B cell (primary cell): ENCODE data around the gene CORO2B. TPM values are rescaled to one million over a fixed set of nuclear protein-coding genes. Genes with fewer than 3 reads are reported as not detected.
A peak's percentile ranks its signal among the peaks of the same experiment; 100 is the strongest.

Experiments
- ATAC-seq: fragments of 200-7000 bp; cut with Tn5 transposase; one replicate; pipeline ENCODE4 v1.10.0; 2021; ENCODE audit warnings: low read depth, mild to moderate bottlenecking, moderate number of reproducible peaks, moderate library complexity
- CTCF ChIA-PET: fragments of 350-600 bp; sonication (Branson Sonifier 250); formaldehyde crosslinking; loops from one replicate; lab custom pipeline; 2021; ENCODE audit warnings: antibody characterized with exemption, inconsistent platforms; lab: Charles Lee
- POLR2A ChIA-PET: fragments of 350-600 bp; sonication (Branson Sonifier 250); formaldehyde crosslinking; loops from one replicate; lab custom pipeline; 2021; ENCODE audit warnings: antibody characterized with exemption; lab: Charles Lee
- DNase-seq: peaks from one replicate; pipeline ENCODE4 v3.0.0; 2013
- H2AFZ ChIP-seq: 2 replicates; pipeline ENCODE4 v1.6.1; 2012; ENCODE audit warnings: mild to moderate bottlenecking, low read depth, low read length; ENCODE audit not compliant: insufficient read depth, poor library complexity, severe bottlenecking
- H3K27ac ChIP-seq, 2 donors: 1 replicate in 1 of 2; 2 replicates in 1 of 2; pipeline ENCODE4 v1.5.1; 2012 to 2013; ENCODE audit warnings: low read length in 2 of 2, mild to moderate bottlenecking in 2 of 2, moderate library complexity in 1 of 2
- H3K27me3 ChIP-seq, 4 experiments: fragments of 200-600 bp in 1 of 4; sonication (generic) in 1 of 4; replicated peaks in 1 of 4; 1 replicate in 2 of 4; 2 replicates in 2 of 4; pipeline versions ENCODE4 v1.6.1 to v1.7.0; 2013 to 2016; ENCODE audit warnings: low read length in 3 of 4, mild to moderate bottlenecking in 2 of 4, mixed read lengths in 1 of 4, moderate library complexity in 1 of 4; ENCODE audit not compliant: insufficient read depth in 4 of 4, control insufficient read depth in 3 of 4; ENCODE audit errors: control extremely low read depth in 1 of 4
- H3K36me3 ChIP-seq, 2 experiments: replicated peaks in 1 of 2; 1 replicate in 1 of 2; 2 replicates in 1 of 2; pipeline versions ENCODE4 v1.6.1 to v1.7.1; 2013; ENCODE audit warnings: low read length in 1 of 2; ENCODE audit not compliant: insufficient read depth in 2 of 2, control insufficient read depth in 1 of 2; ENCODE audit errors: control extremely low read depth in 1 of 2, extremely low read depth in 1 of 2
- H3K4me1 ChIP-seq, 2 donors: fragments of 200-600 bp in 1 of 2; sonication (generic) in 1 of 2; 1 replicate in 1 of 2; 2 replicates in 1 of 2; pipeline versions ENCODE4 v1.5.1 to v1.6.1; 2013 to 2017; ENCODE audit warnings: low read length in 2 of 2; ENCODE audit not compliant: control insufficient read depth in 2 of 2, insufficient read depth in 2 of 2
- H3K4me2 ChIP-seq: replicated peaks from 2 replicates; pipeline ENCODE3; 2012; ENCODE audit warnings: mild to moderate bottlenecking, low read depth, low read length; ENCODE audit not compliant: poor library complexity, severe bottlenecking
- H3K4me3 ChIP-seq, 5 experiments: fragments of 200-600 bp in 1 of 5; sonication (generic) in 1 of 5; 1 replicate in 3 of 5; 2 replicates in 2 of 5; pipeline versions ENCODE4 v1.5.1 to v1.7.0; 2011 to 2016; ENCODE audit warnings: low read length in 4 of 5, mild to moderate bottlenecking in 4 of 5, low read depth in 2 of 5, control low read depth in 1 of 5, moderate library complexity in 1 of 5; ENCODE audit not compliant: insufficient read depth in 1 of 5; ENCODE audit errors: control extremely low read depth in 1 of 5, extremely low read depth in 1 of 5
- H3K79me2 ChIP-seq: fragments of 200-600 bp; sonication (generic); one replicate; pipeline ENCODE4 v1.6.0; 2016; ENCODE audit warnings: low read length; ENCODE audit not compliant: control insufficient read depth, insufficient read depth
- H3K9ac ChIP-seq: fragments of 200-600 bp; sonication (generic); 2 replicates; pipeline ENCODE4 v1.6.1; 2017; ENCODE audit warnings: mild to moderate bottlenecking, low read length, moderate library complexity
- H3K9me3 ChIP-seq, 3 donors: one replicate each; pipeline versions ENCODE4 v1.6.1 to v1.7.1; 2013; ENCODE audit warnings: low read length in 2 of 3; ENCODE audit not compliant: control insufficient read depth in 2 of 3, insufficient read depth in 1 of 3; ENCODE audit errors: control extremely low read depth in 1 of 3
- H4K20me1 ChIP-seq: 2 replicates; pipeline ENCODE4 v1.6.0; 2012; ENCODE audit warnings: mild to moderate bottlenecking, low read length; ENCODE audit not compliant: insufficient read depth, control insufficient read depth, poor library complexity, severe bottlenecking
- H3K27ac Mint-ChIP-seq: one replicate; pipeline ENCODE4 v1.8.0; 2021; ENCODE audit warnings: mixed read lengths
- H3K27me3 Mint-ChIP-seq: one replicate; pipeline ENCODE4 v1.8.0; 2021; ENCODE audit warnings: mixed read lengths
- H3K4me1 Mint-ChIP-seq: one replicate; pipeline ENCODE4 v1.8.0; 2021; ENCODE audit warnings: mixed read lengths
- H3K4me3 Mint-ChIP-seq: one replicate; pipeline ENCODE4 v1.8.0; 2021; ENCODE audit warnings: mixed read lengths
- H3K9me3 Mint-ChIP-seq: one replicate; pipeline ENCODE4 v1.8.0; 2022; ENCODE audit warnings: mixed read lengths; ENCODE audit not compliant: insufficient read depth
- EZH2 ChIP-seq: IDR thresholded peaks from 2 replicates; pipeline ENCODE4 v1.6.1; 2012; ENCODE audit warnings: borderline replicate concordance, low read depth, mild to moderate bottlenecking, moderate library complexity, low read length; ENCODE audit not compliant: insufficient read depth, poor library complexity, severe bottlenecking
- WGBS: methylation state at CpG from one replicate; pipeline ENCODE4 v1.1.5; 2013; ENCODE audit warnings: missing lambda C conversion rate; ENCODE audit not compliant: insufficient coverage; 5-methylcytosine and 5-hydroxymethylcytosine counted together
- intact Hi-C: fragments of 100-400 bp; cut with micrococcal nuclease; formaldehyde crosslinking; loops from one replicate; pipeline ENCODE4 v1.10.0; 2022
- polyA minus RNA-seq: library from RNA; depleted of rRNA, polyadenylated mRNA; stranded (reverse); fragments of >200 nt; gene quantifications from 2 replicates; pipeline ENCODE4 v1.2.3, GENCODE V29; 2012
- polyA plus RNA-seq: library from polyadenylated mRNA; depleted of rRNA; stranded (reverse); fragments of >200 nt; gene quantifications from 2 replicates; pipeline ENCODE4 v1.2.3, GENCODE V29; 2012
- total RNA-seq, 2 donors: library from RNA; stranded (reverse); fragments of 120-200 nt in 1 of 2; gene quantifications; 1 replicate in 1 of 2; 2 replicates in 1 of 2; pipeline versions ENCODE4 v1.2.3 to v1.2.4, GENCODE V29; 2013 to 2022
- TF ChIP-seq, protein P1 (sequence below): fragments of 200-600 bp; IDR thresholded peaks from one replicate; pipeline ENCODE4 v1.8.0; 2022; ENCODE audit warnings: antibody characterized with exemption, mild to moderate bottlenecking

Gene CORO2B, protein sequence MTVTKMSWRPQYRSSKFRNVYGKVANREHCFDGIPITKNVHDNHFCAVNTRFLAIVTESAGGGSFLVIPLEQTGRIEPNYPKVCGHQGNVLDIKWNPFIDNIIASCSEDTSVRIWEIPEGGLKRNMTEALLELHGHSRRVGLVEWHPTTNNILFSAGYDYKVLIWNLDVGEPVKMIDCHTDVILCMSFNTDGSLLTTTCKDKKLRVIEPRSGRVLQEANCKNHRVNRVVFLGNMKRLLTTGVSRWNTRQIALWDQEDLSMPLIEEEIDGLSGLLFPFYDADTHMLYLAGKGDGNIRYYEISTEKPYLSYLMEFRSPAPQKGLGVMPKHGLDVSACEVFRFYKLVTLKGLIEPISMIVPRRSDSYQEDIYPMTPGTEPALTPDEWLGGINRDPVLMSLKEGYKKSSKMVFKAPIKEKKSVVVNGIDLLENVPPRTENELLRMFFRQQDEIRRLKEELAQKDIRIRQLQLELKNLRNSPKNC
- 11.2 and 11.3 TPM in 2 replicates for total RNA-seq
- total RNA-seq (2013): 6.3 TPM
- 9.5 and 24.9 TPM in 2 replicates for polyA plus RNA-seq
- 5.2 and 23.1 TPM in 2 replicates for polyA minus RNA-seq

DNA sequence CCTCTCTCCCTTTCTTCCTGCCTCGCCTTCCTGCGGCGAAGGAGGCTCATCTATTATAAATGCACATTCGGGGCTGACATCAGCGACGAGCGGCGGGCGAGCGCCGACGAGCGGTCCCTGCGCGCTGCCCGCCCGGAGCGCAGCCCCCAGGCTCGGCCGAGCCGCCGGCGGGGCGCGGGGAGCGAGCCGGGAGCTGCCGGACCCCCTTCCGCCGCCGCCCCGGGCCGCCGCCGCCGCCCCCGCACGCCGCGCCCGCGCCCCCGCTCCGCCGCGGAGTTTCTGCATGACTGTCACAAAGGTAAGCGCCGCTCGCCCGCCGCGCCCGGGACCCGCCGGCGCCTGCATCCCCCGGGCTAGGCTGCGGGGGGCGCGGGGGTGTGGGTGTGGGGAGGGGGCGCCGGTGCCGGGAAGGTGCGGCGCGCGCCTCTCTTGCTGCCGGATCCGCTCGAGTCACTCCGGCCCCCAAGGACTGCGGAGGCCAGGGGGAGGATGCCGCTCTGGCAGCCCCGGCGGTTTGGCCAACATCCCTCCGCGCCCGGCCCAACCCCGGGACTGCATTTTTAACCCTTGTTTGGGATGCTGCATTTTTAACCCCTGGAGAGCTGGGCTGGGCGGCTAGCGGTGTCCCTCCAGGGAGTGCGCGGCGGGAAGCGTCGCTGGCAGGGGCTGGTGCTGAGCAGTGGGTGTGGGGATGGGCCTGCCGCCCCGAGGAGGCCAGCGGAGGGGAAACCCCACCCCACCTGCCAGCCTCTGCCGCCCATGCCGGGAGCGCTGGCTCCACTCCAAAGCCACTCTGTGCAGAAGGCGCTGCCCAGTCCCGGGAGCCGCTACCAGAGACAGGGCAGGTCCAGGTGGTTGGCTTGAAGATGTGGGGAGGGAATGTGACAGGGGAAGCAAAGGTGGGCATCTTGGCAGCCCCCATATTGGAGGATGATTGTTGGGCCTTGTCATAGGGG is at the start of gene CORO2B:
Gene CORO2B, plus strand, starts transcription at position 14 of the 956 bp plus-strand sequence. Its CDS starts 270 bp downstream, at position 284.
- H3K27ac ChIP-seq: peak within 1 kb of the TSS; percentile 72 to 75
- ChIA-PET POLR2A (interaction anchor here (1.5 to 1.9 kb wide), 2 partner anchors 52 to 56 kb away, joined by 4 to 5 read pairs; no protein-coding TSS in a partner anchor), CTCF (interaction anchor here (1.2 to 4.0 kb wide), 3 partner anchors 53 to 94 kb away, joined by 3 to 19 read pairs (median 13); no protein-coding TSS in a partner anchor)
- intact Hi-C loops: loop anchor here (1.0 to 5.0 kb wide), 4 partner anchors 20 to 243 kb away; partner anchors contain the start of gene ANP32A
- ATAC-seq: peak; percentile 22
- TF ChIP-seq, protein P1, sequence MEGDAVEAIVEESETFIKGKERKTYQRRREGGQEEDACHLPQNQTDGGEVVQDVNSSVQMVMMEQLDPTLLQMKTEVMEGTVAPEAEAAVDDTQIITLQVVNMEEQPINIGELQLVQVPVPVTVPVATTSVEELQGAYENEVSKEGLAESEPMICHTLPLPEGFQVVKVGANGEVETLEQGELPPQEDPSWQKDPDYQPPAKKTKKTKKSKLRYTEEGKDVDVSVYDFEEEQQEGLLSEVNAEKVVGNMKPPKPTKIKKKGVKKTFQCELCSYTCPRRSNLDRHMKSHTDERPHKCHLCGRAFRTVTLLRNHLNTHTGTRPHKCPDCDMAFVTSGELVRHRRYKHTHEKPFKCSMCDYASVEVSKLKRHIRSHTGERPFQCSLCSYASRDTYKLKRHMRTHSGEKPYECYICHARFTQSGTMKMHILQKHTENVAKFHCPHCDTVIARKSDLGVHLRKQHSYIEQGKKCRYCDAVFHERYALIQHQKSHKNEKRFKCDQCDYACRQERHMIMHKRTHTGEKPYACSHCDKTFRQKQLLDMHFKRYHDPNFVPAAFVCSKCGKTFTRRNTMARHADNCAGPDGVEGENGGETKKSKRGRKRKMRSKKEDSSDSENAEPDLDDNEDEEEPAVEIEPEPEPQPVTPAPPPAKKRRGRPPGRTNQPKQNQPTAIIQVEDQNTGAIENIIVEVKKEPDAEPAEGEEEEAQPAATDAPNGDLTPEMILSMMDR: no peak
- no peak for TF ChIP-seq EZH2
- peaks cover 20% of the 10 kb centered on the region for H3K79me2 ChIP-seq
- DNase-seq: peak; percentile 30
- under 1% methylated on average over 81 of the region's 95 CpGs for WGBS
- no peaks in the 10 kb centered on the region for H3K36me3 ChIP-seq
- H4K20me1 ChIP-seq: no peaks in the 10 kb centered on the region
- H3K27me3 Mint-ChIP-seq: peaks cover 27% of the 10 kb centered on the region
- peaks cover 0 to 3% (median 0%) of the 10 kb centered on the region in 3 donors for H3K9me3 ChIP-seq
- H3K4me1 Mint-ChIP-seq: peaks cover 44% of the 10 kb centered on the region
- peak within 1 kb of the TSS; percentile 54 to 77 (median 67) for H3K4me3 ChIP-seq
- H3K27ac Mint-ChIP-seq: peak within 1 kb of the TSS; percentile 78
- H3K9me3 Mint-ChIP-seq: no peaks in the 10 kb centered on the region
- H2AFZ ChIP-seq: peak within 1 kb of the TSS; percentile 77
- H3K4me1 ChIP-seq: peaks cover 31 to 35% of the 10 kb centered on the region in 2 donors
- peak within 1 kb of the TSS; percentile 97 for H3K4me2 ChIP-seq
- peak within 1 kb of the TSS; percentile 93 for H3K4me3 Mint-ChIP-seq
- peak within 1 kb of the TSS; percentile 75 for H3K9ac ChIP-seq
- peaks cover 0 to 22% (median 3%) of the 10 kb centered on the region in 4 experiments for H3K27me3 ChIP-seq
